Measurements from ENCODE around the gene APH1B. TPM values are rescaled to one million over a fixed set of nuclear protein-coding genes. Genes with fewer than 3 reads are reported as not detected.
"Not testable (repeated sequence)": the region's sequence is repeated elsewhere in the genome, so short reads cannot be mapped to it uniquely, and the experiment has no call there.

The APH1B gene
- total RNA-seq, 2 donors from 2014 or later, result 4.8 to 6.9 TPM

DNA sequence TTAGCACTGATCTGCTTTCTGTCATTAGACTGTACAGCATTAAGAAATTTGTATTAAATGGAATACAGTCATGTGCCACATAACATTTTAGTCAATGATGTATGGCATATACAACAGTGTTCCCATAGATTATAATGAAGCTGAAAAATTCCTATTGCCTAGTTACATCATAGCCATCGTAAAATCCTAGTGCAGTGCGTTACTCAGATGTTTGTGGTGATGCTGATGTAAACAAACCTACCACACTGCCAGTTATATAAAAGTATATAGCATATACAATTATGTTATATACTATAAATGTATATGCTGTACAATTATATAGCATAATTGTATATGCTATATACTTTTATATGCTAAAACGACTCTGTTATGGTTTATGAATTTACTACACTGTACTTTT is 41.7 kb downstream of the APH1B start:
- Histone ChIP-seq H3K36me3 (no peaks in the 10 kb centered on the region), H3K4me1 (no peaks in the 10 kb centered on the region), H3K9me3 (no peaks in the 10 kb centered on the region), H3K4me3 (no peak overlapping the region), H3K27me3 (no peaks in the 10 kb centered on the region), H3K27ac (no peak overlapping the region)
- no peak for DNase-seq (ENCODE audit: low spot score)
- TF ChIP-seq, protein P1, sequence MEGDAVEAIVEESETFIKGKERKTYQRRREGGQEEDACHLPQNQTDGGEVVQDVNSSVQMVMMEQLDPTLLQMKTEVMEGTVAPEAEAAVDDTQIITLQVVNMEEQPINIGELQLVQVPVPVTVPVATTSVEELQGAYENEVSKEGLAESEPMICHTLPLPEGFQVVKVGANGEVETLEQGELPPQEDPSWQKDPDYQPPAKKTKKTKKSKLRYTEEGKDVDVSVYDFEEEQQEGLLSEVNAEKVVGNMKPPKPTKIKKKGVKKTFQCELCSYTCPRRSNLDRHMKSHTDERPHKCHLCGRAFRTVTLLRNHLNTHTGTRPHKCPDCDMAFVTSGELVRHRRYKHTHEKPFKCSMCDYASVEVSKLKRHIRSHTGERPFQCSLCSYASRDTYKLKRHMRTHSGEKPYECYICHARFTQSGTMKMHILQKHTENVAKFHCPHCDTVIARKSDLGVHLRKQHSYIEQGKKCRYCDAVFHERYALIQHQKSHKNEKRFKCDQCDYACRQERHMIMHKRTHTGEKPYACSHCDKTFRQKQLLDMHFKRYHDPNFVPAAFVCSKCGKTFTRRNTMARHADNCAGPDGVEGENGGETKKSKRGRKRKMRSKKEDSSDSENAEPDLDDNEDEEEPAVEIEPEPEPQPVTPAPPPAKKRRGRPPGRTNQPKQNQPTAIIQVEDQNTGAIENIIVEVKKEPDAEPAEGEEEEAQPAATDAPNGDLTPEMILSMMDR (IDR thresholded peaks at IDR 0.05), result no peak

DNA sequence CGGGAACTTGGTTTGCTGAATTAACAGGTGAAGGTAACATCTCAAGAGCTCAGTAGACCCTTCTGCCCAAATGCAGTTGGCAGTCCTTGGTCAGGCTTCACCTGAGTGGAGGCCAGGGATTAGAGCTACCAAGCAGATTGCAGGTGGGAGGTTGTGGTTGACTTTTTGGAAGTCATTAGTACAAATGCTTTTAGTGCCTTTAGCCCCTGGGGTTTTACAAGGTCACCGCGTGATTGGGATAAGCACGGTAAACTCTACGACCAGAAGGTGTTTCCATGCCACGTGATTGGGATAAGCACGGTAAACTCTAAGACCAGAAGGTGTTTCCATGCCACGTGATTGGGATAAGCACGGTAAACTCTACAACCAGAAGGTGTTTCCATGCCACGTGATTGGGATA is 43.0 kb downstream of the APH1B start:
- not testable (repeated sequence) for H3K27me3 ChIP-seq; DNase-seq (ENCODE audit: low spot score); H3K9me3 ChIP-seq; H3K27ac ChIP-seq; H3K4me1 ChIP-seq; H3K36me3 ChIP-seq; H3K4me3 ChIP-seq

DNA sequence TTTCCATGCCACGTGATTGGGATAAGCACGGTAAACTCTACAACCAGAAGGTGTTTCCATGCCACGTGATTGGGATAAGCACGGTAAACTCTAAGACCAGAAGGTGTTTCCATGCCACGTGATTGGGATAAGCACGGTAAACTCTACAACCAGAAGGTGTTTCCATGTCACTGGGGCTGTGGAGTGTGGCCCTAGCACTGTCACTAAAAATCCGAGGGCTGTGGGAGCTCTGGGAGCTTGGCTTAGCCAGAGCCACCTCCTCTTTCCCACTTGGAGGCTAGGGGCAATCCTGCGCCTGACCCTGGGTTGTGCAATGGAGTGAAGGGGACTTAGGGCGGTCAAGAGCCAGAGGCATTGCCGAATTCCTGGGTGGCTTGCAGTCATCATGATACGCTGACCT is 43.6 kb downstream of the APH1B start:
- H3K27me3 ChIP-seq; H3K9me3 ChIP-seq; H3K4me3 ChIP-seq; H3K4me1 ChIP-seq; DNase-seq (ENCODE audit: low spot score); H3K36me3 ChIP-seq; H3K27ac ChIP-seq: not testable (repeated sequence)

DNA sequence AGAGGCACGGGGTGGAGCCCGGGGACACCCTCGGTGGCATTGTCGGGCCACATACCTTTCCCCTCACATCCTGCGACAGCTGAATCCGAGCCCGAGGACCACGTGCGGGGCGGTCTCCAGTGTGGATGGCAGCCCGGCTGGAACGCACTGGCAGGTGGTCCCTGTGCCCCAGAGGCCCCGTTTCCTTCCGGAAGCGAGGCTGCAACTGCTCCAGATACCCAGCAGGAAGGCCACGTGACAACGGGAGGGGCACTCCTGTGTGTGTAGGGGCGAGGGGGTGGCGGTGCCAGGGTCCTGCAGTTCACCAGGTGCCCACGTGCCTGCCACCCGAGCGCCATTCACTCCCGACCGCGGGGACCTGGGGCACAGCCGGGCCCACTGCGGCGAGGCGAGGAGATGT is 44.1 kb downstream of the APH1B start:
- Histone ChIP-seq H3K36me3 (no peaks in the 10 kb centered on the region), H3K4me3 (no peak overlapping the region), H3K27ac (no peak overlapping the region), H3K4me1 (no peaks in the 10 kb centered on the region), H3K27me3 (no peaks in the 10 kb centered on the region), H3K9me3 (no peaks in the 10 kb centered on the region)
- TF ChIP-seq, protein P1 (IDR thresholded peaks at IDR 0.05), result no peak
- DNase-seq (ENCODE audit: low spot score), result no peak

DNA sequence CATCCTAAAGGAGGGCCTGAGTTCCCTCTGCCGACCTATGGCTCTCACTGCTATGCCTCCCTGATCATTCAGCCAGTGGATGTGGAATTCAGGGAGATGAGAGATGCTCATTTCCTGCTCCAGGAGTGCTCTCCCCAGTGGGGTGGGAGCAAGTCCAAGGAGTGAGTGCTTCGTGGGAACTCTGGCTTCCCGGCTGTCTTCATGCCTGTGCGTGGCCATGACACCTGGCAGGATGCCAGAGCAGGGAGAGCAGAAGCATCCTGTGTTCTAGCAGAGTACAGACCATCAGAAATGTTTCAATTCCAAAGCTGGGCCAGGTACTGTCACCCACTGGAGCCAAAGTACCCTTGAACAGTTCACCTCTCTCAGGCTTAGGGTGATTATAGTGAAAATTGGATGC is 45.1 kb downstream of the APH1B start:
- H3K27me3 ChIP-seq, result no peaks in the 10 kb centered on the region
- H3K27ac ChIP-seq, result no peak overlapping the region
- H3K9me3 ChIP-seq, result no peaks in the 10 kb centered on the region
- no peak overlapping the region for H3K4me3 ChIP-seq
- no peaks in the 10 kb centered on the region for H3K36me3 ChIP-seq
- no peaks in the 10 kb centered on the region for H3K4me1 ChIP-seq
- DNase-seq (ENCODE audit: low spot score), result no peak
- TF ChIP-seq, protein P1 (IDR thresholded peaks at IDR 0.05), result no peak

DNA sequence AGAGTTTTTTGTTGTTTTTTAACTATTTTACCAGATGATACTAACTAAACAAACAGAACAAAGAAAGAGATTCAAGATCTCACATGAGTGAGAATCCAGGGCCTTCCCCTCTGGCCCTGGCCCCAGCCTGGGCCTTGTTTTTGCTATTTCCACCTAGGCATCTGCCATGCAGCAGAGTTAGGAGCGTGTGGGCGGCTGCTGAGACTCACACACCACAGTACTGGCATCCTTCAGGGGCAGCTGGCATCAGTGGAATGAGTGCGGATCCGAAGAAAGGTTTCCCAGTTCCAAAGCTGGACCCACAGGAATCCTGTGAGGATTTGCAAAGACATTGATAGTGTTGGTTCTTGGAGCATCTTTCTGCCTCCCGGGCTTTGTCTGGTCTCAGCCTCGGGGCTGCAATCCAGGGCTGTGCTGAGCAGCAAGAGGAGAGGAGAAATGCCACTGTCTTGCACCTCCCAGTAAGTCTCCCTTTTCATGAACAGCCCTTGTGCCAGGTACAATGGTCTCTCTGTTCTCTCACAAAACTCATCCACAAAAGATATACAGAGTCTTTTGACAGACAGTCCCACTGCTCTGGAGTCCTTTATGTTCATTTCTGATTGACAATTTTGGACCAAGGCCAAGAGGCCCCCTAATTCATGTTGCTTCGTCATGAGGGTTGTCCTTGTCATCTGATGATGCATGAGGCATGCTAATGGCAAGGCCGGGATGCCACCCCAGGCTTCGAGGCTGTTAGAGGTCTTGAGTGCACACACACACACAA is 46.6 kb downstream of the APH1B start:
- Histone ChIP-seq H3K27ac (no peak overlapping the region), H3K27me3 (no peaks in the 10 kb centered on the region), H3K9me3 (no peaks in the 10 kb centered on the region), H3K4me1 (no peaks in the 10 kb centered on the region), H3K4me3 (no peak overlapping the region), H3K36me3 (no peaks in the 10 kb centered on the region)
- no peak for DNase-seq (ENCODE audit: low spot score)
- TF ChIP-seq, protein P1 (IDR thresholded peaks at IDR 0.05), result no peak

DNA sequence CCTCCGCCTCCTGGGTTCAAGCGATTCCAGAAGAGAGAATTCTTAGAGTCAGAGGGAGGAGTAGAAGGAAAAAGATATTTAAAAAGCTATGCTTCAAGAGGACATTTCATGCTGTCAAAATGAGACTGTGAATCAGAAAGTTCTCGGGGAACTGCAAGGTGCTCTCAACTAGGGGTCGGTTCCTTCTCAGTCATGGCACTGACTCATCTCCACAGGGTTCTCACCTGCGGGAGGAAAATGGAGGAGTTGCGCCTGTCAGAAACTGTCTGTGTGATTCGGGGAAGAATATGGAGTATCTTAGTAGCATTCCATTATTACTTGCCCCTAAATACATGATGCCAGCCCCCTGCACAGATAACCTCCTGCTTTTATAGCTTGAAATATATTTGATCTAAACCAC is 47.4 kb downstream of the APH1B start:
- TF ChIP-seq, protein P1 (IDR thresholded peaks at IDR 0.05), result no peak
- Histone ChIP-seq H3K27me3 (no peaks in the 10 kb centered on the region), H3K4me3 (no peak overlapping the region), H3K36me3 (no peaks in the 10 kb centered on the region), H3K4me1 (no peaks in the 10 kb centered on the region), H3K27ac (no peak overlapping the region), H3K9me3 (no peaks in the 10 kb centered on the region)
- DNase-seq (ENCODE audit: low spot score), result no peak

Measured in right atrium auricular region (tissue), 2 donors.